AG04449 (cell line): ENCODE data around the gene TBX22.
"Not testable (repeated sequence)": the region's sequence is repeated elsewhere in the genome, so short reads cannot be mapped to it uniquely, and the experiment has no call there.

Experiments
- CTCF ChIA-PET: fragments of 350-600 bp; formaldehyde crosslinking; extraction: SDS; loops from one replicate; lab custom pipeline; 2021; ENCODE audit warnings: antibody characterized with exemption; lab: Yijun Ruan, JAX
- POLR2A ChIA-PET: fragments of 400-600, 350-600 bp; formaldehyde crosslinking; extraction: SDS; loops from one replicate; lab custom pipeline; 2020; ENCODE audit warnings: antibody characterized with exemption, inconsistent platforms; lab: Yijun Ruan, JAX
- DNase-seq: peaks from one replicate; pipeline ENCODE4 v3.0.0-alpha.2; 2010; ENCODE audit warnings: low read depth, low spot score
- H3K4me3 ChIP-seq: 2 replicates; pipeline ENCODE4 v1.5.1; 2011; ENCODE audit warnings: low read depth, mild to moderate bottlenecking, control low read depth, low read length
- CTCF ChIP-seq: IDR thresholded peaks from one replicate; pipeline ENCODE4 v1.5.1; 2011; ENCODE audit warnings: mild to moderate bottlenecking, moderate library complexity, low read length, control low read depth, inconsistent platforms; ENCODE audit not compliant: insufficient read depth; ENCODE audit errors: missing control alignments

The TBX22 gene

GRCh38 chrX:80022363-80023031, 7.9 kb downstream of the TBX22 start:
- CTCF ChIA-PET: no interaction called here
- no peak for TF ChIP-seq CTCF
- DNase-seq: no peak
- POLR2A ChIA-PET: no interaction called here
- H3K4me3 ChIP-seq: no peak overlapping the region

- DNase-seq: no peak
- ChIA-PET POLR2A (no interaction called here), CTCF (no interaction called here)
- H3K4me3 ChIP-seq: no peak overlapping the region
- no peak for TF ChIP-seq CTCF
These were observed 11.6 kb downstream of the TBX22 start for GRCh38 chrX:80026116-80026515.

- CTCF ChIA-PET, H3K4me3 ChIP-seq, DNase-seq, POLR2A ChIA-PET: not testable (repeated sequence)
These were observed 51.6 kb downstream of the TBX22 start for GRCh38 chrX:80066156-80066555.

GRCh38 chrX:80075625-80076024, 61.1 kb downstream of the TBX22 start:
- DNase-seq, POLR2A ChIA-PET, CTCF ChIA-PET, H3K4me3 ChIP-seq: not testable (repeated sequence)
